Prostate gland (tissue), 2 donors: ENCODE results near the gene ANKRD9.

Experiments
- POLR2A ChIP-seq: fragments of 450-650 bp; IDR thresholded peaks from one replicate; pipeline ENCODE4 v1.6.1; 2016; ENCODE audit warnings: antibody characterized with exemption, mild to moderate bottlenecking
- POLR2AphosphoS5 ChIP-seq: sonication (generic); formaldehyde crosslinking; IDR thresholded peaks from one replicate; pipeline ENCODE4 v1.6.1; 2017; ENCODE audit warnings: antibody characterized with exemption
- TF ChIP-seq, protein P1 (sequence below), 4 experiments: fragments of 200-600 bp in 2 of 4; fragments of 450-650 bp in 2 of 4; sonication (generic) in 2 of 4; IDR thresholded peaks; 1 replicate in 3 of 4; 2 replicates in 1 of 4; pipeline ENCODE4 v1.5.1; 2016 to 2019; ENCODE audit warnings: antibody characterized with exemption in 4 of 4, mild to moderate bottlenecking in 2 of 4, moderate library complexity in 2 of 4

GRCh38 chr14:102496331-102496691, 13.3 kb downstream of the ANKRD9 start:
- TF ChIP-seq, protein P1, sequence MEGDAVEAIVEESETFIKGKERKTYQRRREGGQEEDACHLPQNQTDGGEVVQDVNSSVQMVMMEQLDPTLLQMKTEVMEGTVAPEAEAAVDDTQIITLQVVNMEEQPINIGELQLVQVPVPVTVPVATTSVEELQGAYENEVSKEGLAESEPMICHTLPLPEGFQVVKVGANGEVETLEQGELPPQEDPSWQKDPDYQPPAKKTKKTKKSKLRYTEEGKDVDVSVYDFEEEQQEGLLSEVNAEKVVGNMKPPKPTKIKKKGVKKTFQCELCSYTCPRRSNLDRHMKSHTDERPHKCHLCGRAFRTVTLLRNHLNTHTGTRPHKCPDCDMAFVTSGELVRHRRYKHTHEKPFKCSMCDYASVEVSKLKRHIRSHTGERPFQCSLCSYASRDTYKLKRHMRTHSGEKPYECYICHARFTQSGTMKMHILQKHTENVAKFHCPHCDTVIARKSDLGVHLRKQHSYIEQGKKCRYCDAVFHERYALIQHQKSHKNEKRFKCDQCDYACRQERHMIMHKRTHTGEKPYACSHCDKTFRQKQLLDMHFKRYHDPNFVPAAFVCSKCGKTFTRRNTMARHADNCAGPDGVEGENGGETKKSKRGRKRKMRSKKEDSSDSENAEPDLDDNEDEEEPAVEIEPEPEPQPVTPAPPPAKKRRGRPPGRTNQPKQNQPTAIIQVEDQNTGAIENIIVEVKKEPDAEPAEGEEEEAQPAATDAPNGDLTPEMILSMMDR (IDR thresholded peaks at IDR 0.05): no peak
- TF ChIP-seq POLR2AphosphoS5: no peak
- TF ChIP-seq POLR2A: no peak
